Head of caudate nucleus (tissue), 42 donors: ENCODE measurements around the gene KCNQ1.
A peak's percentile ranks its signal among the peaks of the same experiment; 100 is the strongest.

Experiments used
- DNase-seq, 42 donors: peaks; one replicate each; pipeline versions ENCODE4 v3.0.0 to v3.0.0-alpha.2; 2020 to 2021; ENCODE audit warnings: mixed read lengths in 7 of 42
- intact Hi-C: fragments of 100-400 bp; cut with DNase I; formaldehyde crosslinking; loops from one replicate; pipeline ENCODE4 v1.15.0; 2022

KCNQ1 gene

GRCh38 chr11:2421996-2422395 lies 22.8 kb upstream of the KCNQ1 start:
- intact Hi-C loops, result loop anchor here (2.0 to 5.0 kb wide), 2 partner anchors 117 to 235 kb away; no protein-coding TSS in a partner anchor
- no peak for DNase-seq

GRCh38 chr11:2422461-2423156 lies 22.2 kb upstream of the KCNQ1 start:
- intact Hi-C loops, result loop anchor here (5.0 kb wide), 1 partner anchor 235 kb away; no protein-coding TSS in a partner anchor
- no peak for DNase-seq

- intact Hi-C loops, result loop anchor here (5.0 kb wide), 1 partner anchor 236 kb away; no protein-coding TSS in a partner anchor
- DNase-seq, result no peak
Observed at GRCh38 chr11:2423157-2424025, 21.4 kb upstream of the KCNQ1 start.

GRCh38 chr11:2424811-2425495 lies 19.9 kb upstream of the KCNQ1 start:
- intact Hi-C loops, result loop anchor here (5.0 kb wide), 2 partner anchors 238 to 467 kb away; no protein-coding TSS in a partner anchor
- no peak for DNase-seq

- intact Hi-C loops, result loop anchor here (5.0 kb wide), 1 partner anchor 467 kb away; no protein-coding TSS in a partner anchor
- no peak for DNase-seq
Observed at GRCh38 chr11:2425506-2425905, 19.3 kb upstream of the KCNQ1 start.

- DNase-seq, result no peak
- intact Hi-C loops, result loop anchor here (5.0 kb wide), 1 partner anchor 466 kb away; no protein-coding TSS in a partner anchor
Observed at GRCh38 chr11:2426221-2426620, 18.6 kb upstream of the KCNQ1 start.

GRCh38 chr11:2426826-2427521 lies 17.8 kb upstream of the KCNQ1 start:
- DNase-seq, result no peak
- intact Hi-C loops, result loop anchor here (5.0 kb wide), 1 partner anchor 465 kb away; no protein-coding TSS in a partner anchor

- DNase-seq, result no peak
- intact Hi-C loops, result loop anchor here (2.0 to 5.0 kb wide), 2 partner anchors 103 to 464 kb away; no protein-coding TSS in a partner anchor
Observed at GRCh38 chr11:2427721-2428321, 17.0 kb upstream of the KCNQ1 start.

GRCh38 chr11:2428322-2428795 lies 16.4 kb upstream of the KCNQ1 start:
- peak; percentile 32 to 88 (median 71) for DNase-seq

GRCh38 chr11:2431395-2431794 lies 13.4 kb upstream of the KCNQ1 start:
- DNase-seq, result no peak
- intact Hi-C loops, result no loop called here

More at GRCh38 chr11:2428322-2428795, 16.4 kb upstream of the KCNQ1 start:
- intact Hi-C loops, result loop anchor here (2.0 to 5.0 kb wide), 2 partner anchors 102 to 464 kb away; no protein-coding TSS in a partner anchor

- intact Hi-C loops, result no loop called here
- DNase-seq, result no peak
Observed at GRCh38 chr11:2432171-2432621, 12.6 kb upstream of the KCNQ1 start.

- DNase-seq, result no peak
- intact Hi-C loops, result no loop called here
Observed at GRCh38 chr11:2432628-2433071, 12.2 kb upstream of the KCNQ1 start.

GRCh38 chr11:2433106-2433925 lies 11.5 kb upstream of the KCNQ1 start:
- intact Hi-C loops, result no loop called here
- DNase-seq, result peak in 1 of 42 donors; percentile 10

- DNase-seq, result peak in 1 of 42 donors; percentile 5
- intact Hi-C loops, result no loop called here
Observed at GRCh38 chr11:2434008-2434407, 10.8 kb upstream of the KCNQ1 start.

- intact Hi-C loops, result no loop called here
- peak in 1 of 42 donors; percentile 9 for DNase-seq
Observed at GRCh38 chr11:2434506-2435255, 10.1 kb upstream of the KCNQ1 start.
